K562 (cell line): ENCODE measurements around the gene RHOBTB3. TPM values are rescaled to one million over a fixed set of nuclear protein-coding genes. Genes with fewer than 3 reads are reported as not detected.

Experiments
- ARID2 ChIP-seq: fragments of 450-650 bp; IDR thresholded peaks from 2 replicates; pipeline ENCODE4 v1.6.1; 2017; ENCODE audit warnings: antibody characterized with exemption, mild to moderate bottlenecking
- ATF4 ChIP-seq: fragments of 450-650 bp; formaldehyde crosslinking; IDR thresholded peaks from 2 replicates; pipeline ENCODE4 v1.4.0; 2022; ENCODE audit warnings: mild to moderate bottlenecking, moderate library complexity
- NUFIP1 ChIP-seq: fragments of 450-650 bp; IDR thresholded peaks from 2 replicates; pipeline ENCODE4 v1.6.1; 2018; ENCODE audit not compliant: partially characterized antibody
- PHF21A ChIP-seq: fragments of 450-650 bp; IDR thresholded peaks from 2 replicates; pipeline ENCODE4 v1.6.1; 2017; ENCODE audit warnings: low read depth, borderline replicate concordance
- RERE ChIP-seq: sonication (generic); formaldehyde crosslinking; IDR thresholded peaks from 2 replicates; pipeline ENCODE4 v1.8.0; 2023; ENCODE audit warnings: missing genetic modification reagents, mild to moderate bottlenecking, borderline replicate concordance
- RNF219 ChIP-seq: fragments of 250-450 bp; sonication (Bioruptor Pico); IDR thresholded peaks from 2 replicates; pipeline ENCODE4 v1.5.0; 2022; ENCODE audit warnings: mild to moderate bottlenecking
- SUPT5H ChIP-seq: fragments of 450-650 bp; IDR thresholded peaks from 2 replicates; pipeline ENCODE4 v1.6.1; 2016
- TEAD1 ChIP-seq, 2 experiments: fragments of 450-650 bp in 1 of 2; sonication (generic) in 1 of 2; formaldehyde crosslinking; IDR thresholded peaks; 2 replicates each; pipeline versions ENCODE4 v1.4.0 to v1.8.0; 2020 to 2022; ENCODE audit warnings: mild to moderate bottlenecking in 2 of 2, missing genetic modification reagents in 1 of 2
- XRCC3 ChIP-seq: fragments of 450-650 bp; IDR thresholded peaks from 2 replicates; pipeline ENCODE4 v1.6.1; 2017; ENCODE audit warnings: mild to moderate bottlenecking, moderate library complexity
- ZNF444 ChIP-seq: fragments of 250-450 bp; sonication (Bioruptor Pico); IDR thresholded peaks from 2 replicates; pipeline ENCODE4 v1.4.0; 2020; ENCODE audit warnings: mild to moderate bottlenecking, moderate library complexity
- ZNF507 ChIP-seq: conservative IDR thresholded peaks from 2 replicates; pipeline ENCODE4 v1.6.1; 2017; ENCODE audit warnings: missing genetic modification characterization, missing compliant biosample characterization
- polyA plus RNA-seq, 8 experiments: library from polyadenylated mRNA; depleted of rRNA in 4 of 8; stranded (reverse) in 5 of 8; unstranded in 3 of 8; fragments of >200 nt; fragmentation: Nextera tagmentation in 2 of 8; fragmentation: Illumina TruSeq in 1 of 8; extraction: Ambion mirVana in 2 of 8; extraction: Trizol in 1 of 8; gene quantifications; 2 replicates each; pipeline versions ENCODE4 v1.2.1 to v1.2.3, GENCODE V29; 2011 to 2014; ENCODE audit warnings: inconsistent platforms in 1 of 8, missing spikeins in 1 of 8
- total RNA-seq, 7 experiments: library from RNA; depleted of rRNA in 6 of 7; stranded (reverse); fragments of >200 nt in 6 of 7; fragmentation: Illumina TruSeq in 2 of 7; extraction: Trizol in 2 of 7; gene quantifications; 2 replicates each; pipeline versions ENCODE4 v1.2.1 to v1.2.3, GENCODE V29; 2011 to 2021; ENCODE audit warnings: low replicate concordance in 1 of 7
- TF ChIP-seq, protein P1 (sequence below), 2 experiments: fragments of 450-650 bp; IDR thresholded peaks; 2 replicates each; pipeline ENCODE4 v1.6.1; 2016
- TF ChIP-seq, protein P2 (sequence below): fragments of 450-650 bp; formaldehyde crosslinking; IDR thresholded peaks from 2 replicates; pipeline ENCODE4 v1.4.0; 2022; ENCODE audit warnings: missing genetic modification characterization
- TF ChIP-seq, protein P3 (sequence below), 2 experiments: fragments of 450-650 bp; conservative IDR thresholded peaks; 2 replicates each; pipeline ENCODE4 v1.6.1; 2017; ENCODE audit warnings: mild to moderate bottlenecking in 2 of 2, moderate library complexity in 2 of 2

RHOBTB3 gene
- total and polyA plus RNA-seq, 9 of the 15 experiments (the other 6 are each of a cell fraction or from before 2014, with no cell fraction given) = 39.7 to 143 (median 115) TPM

DNA sequence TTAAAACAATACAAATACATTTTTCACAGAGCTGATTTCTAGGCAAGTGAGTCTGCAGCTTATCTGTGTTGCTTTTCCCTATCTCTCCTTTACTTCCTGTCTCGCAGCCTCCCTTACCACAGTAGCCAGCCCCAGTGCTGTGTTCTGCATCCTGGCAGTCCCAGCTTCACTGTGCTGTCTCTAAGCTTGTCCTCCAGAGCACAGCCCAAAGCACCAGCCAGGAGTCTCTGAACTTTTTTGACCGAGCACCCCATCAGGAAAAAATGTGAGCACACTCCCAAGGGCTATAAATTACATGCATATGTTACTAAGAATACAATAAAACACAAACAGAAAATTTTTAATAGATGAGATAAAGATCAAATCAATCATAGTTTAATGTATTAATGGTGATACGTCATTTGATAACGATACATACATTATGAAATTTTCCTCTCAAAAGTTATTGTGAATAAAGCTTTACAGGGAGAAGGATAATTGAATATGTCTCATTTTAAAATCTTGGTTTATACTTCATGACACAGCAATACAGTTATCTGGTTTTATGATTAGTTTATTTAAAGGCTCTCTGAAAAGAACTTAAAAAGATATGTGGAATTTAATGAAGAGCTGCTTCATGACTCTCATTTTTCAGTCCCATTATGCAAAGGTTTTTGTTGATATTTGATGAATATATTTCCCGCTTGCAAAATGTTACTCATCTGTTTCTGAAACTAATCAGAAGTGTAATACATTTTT lies 7.3 kb upstream of the RHOBTB3 start (continued):
- TF ChIP-seq RNF219 (CRISPR knock-in tag) (no peak), ATF4 (CRISPR knock-in tag) (0 out of 2 replicates have a peak, but pooled peaks have one; percentile 31), XRCC3 (no peak), ZNF507 (tag) (no peak), ZNF444 (no peak), ARID2 (no peak), RERE (CRISPR knock-in tag) (no peak), PHF21A (no peak), TEAD1 (CRISPR knock-in tag; IDR thresholded peaks at IDR 0.05) (no peak), SUPT5H (peak; percentile 30; the same call in 1 of the 2 replicates), NUFIP1 (no peak)
- TF ChIP-seq, protein P1, sequence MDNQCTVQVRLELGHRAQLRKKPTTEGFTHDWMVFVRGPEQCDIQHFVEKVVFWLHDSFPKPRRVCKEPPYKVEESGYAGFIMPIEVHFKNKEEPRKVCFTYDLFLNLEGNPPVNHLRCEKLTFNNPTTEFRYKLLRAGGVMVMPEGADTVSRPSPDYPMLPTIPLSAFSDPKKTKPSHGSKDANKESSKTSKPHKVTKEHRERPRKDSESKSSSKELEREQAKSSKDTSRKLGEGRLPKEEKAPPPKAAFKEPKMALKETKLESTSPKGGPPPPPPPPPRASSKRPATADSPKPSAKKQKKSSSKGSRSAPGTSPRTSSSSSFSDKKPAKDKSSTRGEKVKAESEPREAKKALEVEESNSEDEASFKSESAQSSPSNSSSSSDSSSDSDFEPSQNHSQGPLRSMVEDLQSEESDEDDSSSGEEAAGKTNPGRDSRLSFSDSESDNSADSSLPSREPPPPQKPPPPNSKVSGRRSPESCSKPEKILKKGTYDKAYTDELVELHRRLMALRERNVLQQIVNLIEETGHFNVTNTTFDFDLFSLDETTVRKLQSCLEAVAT (IDR thresholded peaks at IDR 0.05) = peak; percentile 45 to 48; a peak in 1 of 4 replicates
- TF ChIP-seq, protein P2, sequence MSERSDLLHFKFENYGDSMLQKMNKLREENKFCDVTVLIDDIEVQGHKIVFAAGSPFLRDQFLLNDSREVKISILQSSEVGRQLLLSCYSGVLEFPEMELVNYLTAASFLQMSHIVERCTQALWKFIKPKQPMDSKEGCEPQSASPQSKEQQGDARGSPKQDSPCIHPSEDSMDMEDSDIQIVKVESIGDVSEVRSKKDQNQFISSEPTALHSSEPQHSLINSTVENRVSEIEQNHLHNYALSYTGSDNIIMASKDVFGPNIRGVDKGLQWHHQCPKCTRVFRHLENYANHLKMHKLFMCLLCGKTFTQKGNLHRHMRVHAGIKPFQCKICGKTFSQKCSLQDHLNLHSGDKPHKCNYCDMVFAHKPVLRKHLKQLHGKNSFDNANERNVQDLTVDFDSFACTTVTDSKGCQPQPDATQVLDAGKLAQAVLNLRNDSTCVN (CRISPR knock-in tag) = no peak
- TF ChIP-seq, protein P3, sequence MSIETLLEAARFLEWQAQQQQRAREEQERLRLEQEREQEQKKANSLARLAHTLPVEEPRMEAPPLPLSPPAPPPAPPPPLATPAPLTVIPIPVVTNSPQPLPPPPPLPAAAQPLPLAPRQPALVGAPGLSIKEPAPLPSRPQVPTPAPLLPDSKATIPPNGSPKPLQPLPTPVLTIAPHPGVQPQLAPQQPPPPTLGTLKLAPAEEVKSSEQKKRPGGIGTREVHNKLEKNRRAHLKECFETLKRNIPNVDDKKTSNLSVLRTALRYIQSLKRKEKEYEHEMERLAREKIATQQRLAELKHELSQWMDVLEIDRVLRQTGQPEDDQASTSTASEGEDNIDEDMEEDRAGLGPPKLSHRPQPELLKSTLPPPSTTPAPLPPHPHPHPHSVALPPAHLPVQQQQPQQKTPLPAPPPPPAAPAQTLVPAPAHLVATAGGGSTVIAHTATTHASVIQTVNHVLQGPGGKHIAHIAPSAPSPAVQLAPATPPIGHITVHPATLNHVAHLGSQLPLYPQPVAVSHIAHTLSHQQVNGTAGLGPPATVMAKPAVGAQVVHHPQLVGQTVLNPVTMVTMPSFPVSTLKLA (conservative IDR thresholded peaks at IDR 0.05) = peak in 1 of 2 experiments; percentile 32; a peak in 3 of 4 replicates
